GM19351 (cell line): Measurements from ENCODE around the gene OR1L4.

Experiments
- ATAC-seq: cut with Tn5 transposase; IDR thresholded peaks from one replicate; pipeline ENCODE4 v1.9.1; 2021; ENCODE audit warnings: mild to moderate bottlenecking, moderate library complexity; ENCODE audit not compliant: unreplicated experiment

Gene OR1L4, protein sequence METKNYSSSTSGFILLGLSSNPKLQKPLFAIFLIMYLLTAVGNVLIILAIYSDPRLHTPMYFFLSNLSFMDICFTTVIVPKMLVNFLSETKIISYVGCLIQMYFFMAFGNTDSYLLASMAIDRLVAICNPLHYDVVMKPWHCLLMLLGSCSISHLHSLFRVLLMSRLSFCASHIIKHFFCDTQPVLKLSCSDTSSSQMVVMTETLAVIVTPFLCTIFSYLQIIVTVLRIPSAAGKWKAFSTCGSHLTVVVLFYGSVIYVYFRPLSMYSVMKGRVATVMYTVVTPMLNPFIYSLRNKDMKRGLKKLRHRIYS

DNA sequence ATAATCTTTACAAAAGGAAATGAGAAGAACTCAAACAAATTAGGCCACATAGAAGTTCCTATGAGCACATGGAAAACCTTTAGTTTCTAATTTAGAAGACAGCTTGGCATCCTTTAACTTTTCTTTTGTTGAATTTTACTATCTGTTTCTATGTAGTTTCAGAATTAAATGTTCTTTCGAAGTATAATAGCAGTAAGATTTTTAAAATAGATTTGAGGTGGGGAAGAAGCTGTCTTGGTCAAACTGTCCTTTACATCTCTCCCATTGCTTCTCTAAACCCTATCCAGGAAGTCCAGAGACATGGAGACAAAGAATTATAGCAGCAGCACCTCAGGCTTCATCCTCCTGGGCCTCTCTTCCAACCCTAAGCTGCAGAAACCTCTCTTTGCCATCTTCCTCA is at the start of gene OR1L4:
Gene OR1L4, plus strand, starts transcription at position 301 of the 400 bp plus-strand sequence. Its CDS starts 0 bp downstream, at position 301.
- no peak for ATAC-seq

DNA sequence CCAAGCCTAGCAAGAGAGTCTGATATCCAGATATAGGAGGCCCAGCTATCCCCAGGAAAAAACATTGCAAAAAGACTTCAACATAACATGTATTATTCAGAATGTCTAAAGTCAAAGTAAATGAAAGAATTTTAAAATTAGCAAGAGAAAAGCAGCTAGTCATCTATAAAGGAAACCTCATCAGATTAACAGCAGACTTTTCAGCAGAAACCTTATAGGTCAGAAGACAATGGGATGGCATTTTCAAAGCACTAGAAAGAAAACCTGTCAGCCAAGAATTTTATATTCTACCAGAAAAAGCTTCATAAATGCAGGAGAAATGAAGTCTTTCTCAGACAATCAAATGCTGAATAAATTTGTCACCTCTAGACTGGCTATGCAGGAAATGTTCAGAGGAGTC is 38.9 kb upstream of the OR1L4 start:
- no peak for ATAC-seq

DNA sequence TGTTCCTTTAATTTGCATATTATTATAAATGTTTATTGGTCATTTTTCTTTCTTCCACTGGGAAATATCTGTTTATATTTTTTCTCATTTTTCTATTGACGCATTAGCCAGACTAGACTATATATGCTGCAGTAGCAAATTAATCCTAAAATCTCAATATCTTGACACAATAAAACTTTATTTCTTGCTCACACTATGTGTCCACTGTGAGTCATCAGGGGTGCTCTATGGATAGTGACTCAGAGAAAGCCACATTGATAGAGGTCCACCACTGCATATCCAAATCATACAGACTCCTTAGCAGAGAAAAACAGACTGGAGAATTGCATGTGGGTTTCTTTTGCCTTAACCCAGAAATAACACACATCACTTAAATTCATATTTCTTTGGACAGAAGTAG is 28.1 kb upstream of the OR1L4 start:
- ATAC-seq, result no peak

GRCh38 chr9:122718038-122718437 is 5.8 kb upstream of the OR1L4 start:
- no peak for ATAC-seq

DNA sequence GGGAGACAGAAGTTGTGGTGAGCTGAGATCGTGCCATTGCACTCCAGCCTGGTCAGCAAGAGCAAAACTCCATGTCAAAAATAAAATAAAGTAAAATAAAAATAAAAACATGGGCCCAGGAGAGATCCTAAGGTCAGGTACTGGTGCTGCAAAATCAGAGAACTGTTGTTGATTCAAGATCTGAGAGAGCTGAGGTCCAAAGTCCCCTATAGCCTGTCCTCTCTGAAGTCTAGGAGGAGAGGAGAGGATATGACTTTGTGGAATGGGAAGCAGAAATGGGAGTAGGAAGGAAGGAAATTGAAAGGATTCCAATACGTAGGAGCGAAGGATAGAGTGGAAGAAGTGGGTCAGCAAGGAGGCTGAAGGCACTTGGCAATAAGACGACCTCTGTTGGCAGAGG is 4.6 kb upstream of the OR1L4 start:
- no peak for ATAC-seq

- no peak for ATAC-seq
These were observed 18.2 kb downstream of the OR1L4 start, which contains the start of gene OR1L6 for GRCh38 chr9:122742003-122742402. Gene OR1L6, plus strand, starts transcription at chr9:122742303. Its CDS starts 7,545 bp downstream, at chr9:122749848.

GRCh38 chr9:122754825-122755224 is 31.0 kb downstream of the OR1L4 start:
- ATAC-seq, result no peak

DNA sequence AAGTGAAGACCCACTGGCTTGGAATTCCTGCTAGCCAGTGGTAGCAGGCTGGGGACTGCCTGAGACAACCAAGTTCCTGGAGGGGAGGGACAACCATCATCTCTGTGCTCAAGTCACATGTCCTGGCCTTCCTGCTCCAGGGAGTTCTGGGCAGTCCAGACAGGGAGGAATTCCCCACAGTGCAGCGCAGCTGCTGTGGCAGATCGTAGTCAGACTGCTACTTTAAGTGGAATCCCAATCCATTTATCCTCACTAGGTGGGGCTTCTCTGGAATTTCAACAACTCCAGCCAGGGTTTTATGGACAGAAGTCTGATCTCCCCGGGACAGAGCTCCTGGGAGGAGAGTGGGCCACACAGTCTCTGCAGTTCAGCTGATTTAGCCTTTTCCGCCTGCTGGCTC is 44.0 kb downstream of the OR1L4 start:
- no peak for ATAC-seq
